Erythroblast (primary cell): Measurements from ENCODE around the gene HS6ST2.

Experiments
- GATA1 ChIP-seq: IDR thresholded peaks from 2 replicates; pipeline ENCODE4 v1.6.1; 2011; ENCODE audit warnings: low read depth, mild to moderate bottlenecking, control low read depth, low read length, moderate library complexity
- POLR2A ChIP-seq: IDR thresholded peaks from 2 replicates; pipeline ENCODE4 v1.6.1; 2011; ENCODE audit warnings: mild to moderate bottlenecking, low read length

GRCh38 chrX:132775263-132775823, 183.1 kb downstream of the HS6ST2 start:
- TF ChIP-seq POLR2A: no peak
- no peak for TF ChIP-seq GATA1
